Measurements from ENCODE around the gene RNU1-1. TPM values are rescaled to one million over a fixed set of nuclear protein-coding genes. Genes with fewer than 3 reads are reported as not detected.
"Not testable (repeated sequence)": the region's sequence is repeated elsewhere in the genome, so short reads cannot be mapped to it uniquely, and the experiment has no call there.

RNU1-1 gene
- total and polyA plus RNA-seq, 4 donors: under 0.01 to 16.7 (median under 0.01) TPM; not detected in 1

DNA sequence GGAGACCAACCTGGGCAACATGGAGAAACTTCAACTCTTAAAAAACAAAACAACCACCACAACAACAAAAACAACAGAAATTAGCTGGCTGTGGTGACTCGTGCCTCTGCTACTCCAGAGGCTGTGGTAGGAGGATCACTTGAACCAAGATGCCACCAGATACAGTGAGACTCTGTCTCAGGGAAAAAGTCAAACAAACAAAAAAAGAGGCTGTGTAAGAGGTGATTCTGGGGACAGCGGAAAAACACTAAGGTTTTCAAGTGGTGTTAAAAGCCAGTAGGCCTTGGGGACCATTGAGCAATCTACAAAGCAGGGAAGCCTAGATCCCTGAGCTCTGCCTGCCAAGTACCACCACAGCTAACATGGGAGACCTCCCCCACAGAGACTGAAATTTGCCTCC, 8.2 kb downstream of the RNU1-1 start:
- H3K27ac ChIP-seq (ENCODE audit: low read depth in 1 of 2, low read length in 2 of 2); H3K9ac ChIP-seq (ENCODE audit: low read depth in 1 of 2, low read length in 2 of 2); DNase-seq (ENCODE audit: low spot score); H3K36me3 ChIP-seq (ENCODE audit: control insufficient read depth in 4 of 4, insufficient read depth in 3 of 4, low read depth in 1 of 4, low read length in 3 of 4); H3K4me1 ChIP-seq (ENCODE audit: control insufficient read depth in 4 of 4, insufficient read depth in 4 of 4, low read length in 3 of 4); H3K4me3 ChIP-seq (ENCODE audit: low read depth in 1 of 3, low read length in 3 of 3); H3K9me3 ChIP-seq (ENCODE audit: control insufficient read depth in 4 of 4, low read length in 3 of 4); H3K27me3 ChIP-seq (ENCODE audit: control insufficient read depth in 4 of 4, insufficient read depth in 4 of 4, low read length in 3 of 4): not testable (repeated sequence)
- WGBS: 98% methylated on average over 2 of the region's 2 CpGs

DNA sequence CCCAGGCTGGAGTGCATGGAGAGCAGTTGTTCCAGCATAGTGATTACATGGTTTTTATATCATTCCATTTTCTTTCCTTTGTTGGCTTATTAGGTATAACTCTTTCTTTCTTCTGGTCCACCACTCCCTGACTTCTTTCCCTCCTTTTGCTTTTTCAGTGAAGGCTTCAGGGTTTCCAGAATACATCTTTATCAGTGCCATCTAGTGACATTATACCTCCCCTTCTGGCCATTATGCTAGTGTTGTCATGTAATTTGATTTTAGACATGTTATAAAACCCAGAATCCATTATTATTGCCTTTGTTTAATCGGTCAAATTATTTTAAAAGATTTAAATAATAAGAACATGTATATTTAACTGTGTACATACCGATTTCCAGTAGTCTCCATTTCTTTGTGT, 10.6 kb downstream of the RNU1-1 start:
- no peak overlapping the region for H3K4me3 ChIP-seq (ENCODE audit: low read depth in 1 of 3, low read length in 3 of 3)
- WGBS: 81% methylated on average over 2 of the region's 2 CpGs
- no peak overlapping the region for H3K27ac ChIP-seq (ENCODE audit: low read depth in 1 of 2, low read length in 2 of 2)
- H3K9me3 ChIP-seq (ENCODE audit: control insufficient read depth in 4 of 4, low read length in 3 of 4): no peaks in the 10 kb centered on the region
- no peak for DNase-seq (ENCODE audit: low spot score)
- H3K4me1 ChIP-seq (ENCODE audit: control insufficient read depth in 4 of 4, insufficient read depth in 4 of 4, low read length in 3 of 4): peaks cover 0 to 9% (median 6%) of the 10 kb centered on the region in 4 donors
- no peak overlapping the region for H3K9ac ChIP-seq (ENCODE audit: low read depth in 1 of 2, low read length in 2 of 2)
- TF ChIP-seq HNF4G (IDR thresholded peaks at IDR 0.05) (no peak), EGR1 (IDR thresholded peaks at IDR 0.05; ENCODE audit: low read depth in 2 of 2) (no peak), SP1 (IDR thresholded peaks at IDR 0.05) (no peak), RAD21 (IDR thresholded peaks at IDR 0.05) (no peak), YY1 (IDR thresholded peaks at IDR 0.05) (no peak), HNF4A (conservative IDR thresholded peaks at IDR 0.05) (no peak), RXRA (IDR thresholded peaks at IDR 0.05) (no peak), FOXA2 (IDR thresholded peaks at IDR 0.05) (no peak), FOXA1 (IDR thresholded peaks at IDR 0.05) (no peak)
- TF ChIP-seq, protein P1, sequence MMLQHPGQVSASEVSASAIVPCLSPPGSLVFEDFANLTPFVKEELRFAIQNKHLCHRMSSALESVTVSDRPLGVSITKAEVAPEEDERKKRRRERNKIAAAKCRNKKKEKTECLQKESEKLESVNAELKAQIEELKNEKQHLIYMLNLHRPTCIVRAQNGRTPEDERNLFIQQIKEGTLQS (IDR thresholded peaks at IDR 0.05): no peak
- TF ChIP-seq, protein P2, sequence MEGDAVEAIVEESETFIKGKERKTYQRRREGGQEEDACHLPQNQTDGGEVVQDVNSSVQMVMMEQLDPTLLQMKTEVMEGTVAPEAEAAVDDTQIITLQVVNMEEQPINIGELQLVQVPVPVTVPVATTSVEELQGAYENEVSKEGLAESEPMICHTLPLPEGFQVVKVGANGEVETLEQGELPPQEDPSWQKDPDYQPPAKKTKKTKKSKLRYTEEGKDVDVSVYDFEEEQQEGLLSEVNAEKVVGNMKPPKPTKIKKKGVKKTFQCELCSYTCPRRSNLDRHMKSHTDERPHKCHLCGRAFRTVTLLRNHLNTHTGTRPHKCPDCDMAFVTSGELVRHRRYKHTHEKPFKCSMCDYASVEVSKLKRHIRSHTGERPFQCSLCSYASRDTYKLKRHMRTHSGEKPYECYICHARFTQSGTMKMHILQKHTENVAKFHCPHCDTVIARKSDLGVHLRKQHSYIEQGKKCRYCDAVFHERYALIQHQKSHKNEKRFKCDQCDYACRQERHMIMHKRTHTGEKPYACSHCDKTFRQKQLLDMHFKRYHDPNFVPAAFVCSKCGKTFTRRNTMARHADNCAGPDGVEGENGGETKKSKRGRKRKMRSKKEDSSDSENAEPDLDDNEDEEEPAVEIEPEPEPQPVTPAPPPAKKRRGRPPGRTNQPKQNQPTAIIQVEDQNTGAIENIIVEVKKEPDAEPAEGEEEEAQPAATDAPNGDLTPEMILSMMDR (IDR thresholded peaks at IDR 0.05; ENCODE audit: low read depth, low read length, missing input control): no peak
- TF ChIP-seq, protein P3, sequence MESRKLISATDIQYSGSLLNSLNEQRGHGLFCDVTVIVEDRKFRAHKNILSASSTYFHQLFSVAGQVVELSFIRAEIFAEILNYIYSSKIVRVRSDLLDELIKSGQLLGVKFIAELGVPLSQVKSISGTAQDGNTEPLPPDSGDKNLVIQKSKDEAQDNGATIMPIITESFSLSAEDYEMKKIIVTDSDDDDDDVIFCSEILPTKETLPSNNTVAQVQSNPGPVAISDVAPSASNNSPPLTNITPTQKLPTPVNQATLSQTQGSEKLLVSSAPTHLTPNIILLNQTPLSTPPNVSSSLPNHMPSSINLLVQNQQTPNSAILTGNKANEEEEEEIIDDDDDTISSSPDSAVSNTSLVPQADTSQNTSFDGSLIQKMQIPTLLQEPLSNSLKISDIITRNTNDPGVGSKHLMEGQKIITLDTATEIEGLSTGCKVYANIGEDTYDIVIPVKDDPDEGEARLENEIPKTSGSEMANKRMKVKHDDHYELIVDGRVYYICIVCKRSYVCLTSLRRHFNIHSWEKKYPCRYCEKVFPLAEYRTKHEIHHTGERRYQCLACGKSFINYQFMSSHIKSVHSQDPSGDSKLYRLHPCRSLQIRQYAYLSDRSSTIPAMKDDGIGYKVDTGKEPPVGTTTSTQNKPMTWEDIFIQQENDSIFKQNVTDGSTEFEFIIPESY (IDR thresholded peaks at IDR 0.05): no peak
- TF ChIP-seq, protein P4, sequence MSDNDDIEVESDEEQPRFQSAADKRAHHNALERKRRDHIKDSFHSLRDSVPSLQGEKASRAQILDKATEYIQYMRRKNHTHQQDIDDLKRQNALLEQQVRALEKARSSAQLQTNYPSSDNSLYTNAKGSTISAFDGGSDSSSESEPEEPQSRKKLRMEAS (IDR thresholded peaks at IDR 0.05): no peak
- H3K36me3 ChIP-seq (ENCODE audit: control insufficient read depth in 4 of 4, insufficient read depth in 3 of 4, low read depth in 1 of 4, low read length in 3 of 4): no peaks in the 10 kb centered on the region
- no peaks in the 10 kb centered on the region for H3K27me3 ChIP-seq (ENCODE audit: control insufficient read depth in 4 of 4, insufficient read depth in 4 of 4, low read length in 3 of 4)

DNA sequence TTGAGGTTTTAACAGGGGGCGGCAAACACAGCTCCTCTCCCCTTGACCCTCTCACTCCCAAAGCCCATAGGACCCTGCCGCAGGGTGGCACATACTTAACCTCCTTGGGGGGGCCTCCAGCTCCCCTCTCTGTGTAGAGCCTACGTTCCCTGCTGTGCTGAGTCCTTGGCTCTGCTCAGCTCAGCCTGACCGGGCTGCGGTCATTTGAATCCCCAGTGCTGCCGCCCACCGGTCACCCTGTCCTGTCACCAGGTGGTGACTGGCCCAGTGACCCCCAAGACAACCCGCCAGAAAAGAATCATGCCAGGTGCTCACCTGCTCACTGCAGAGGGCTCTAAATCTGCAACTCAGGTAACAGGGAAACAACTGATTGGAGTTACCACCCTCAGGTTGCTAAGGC, 12.6 kb downstream of the RNU1-1 start:
- H3K36me3 ChIP-seq (ENCODE audit: control insufficient read depth in 4 of 4, insufficient read depth in 3 of 4, low read depth in 1 of 4, low read length in 3 of 4); H3K9me3 ChIP-seq (ENCODE audit: control insufficient read depth in 4 of 4, low read length in 3 of 4); H3K27me3 ChIP-seq (ENCODE audit: control insufficient read depth in 4 of 4, insufficient read depth in 4 of 4, low read length in 3 of 4); H3K27ac ChIP-seq (ENCODE audit: low read depth in 1 of 2, low read length in 2 of 2); H3K9ac ChIP-seq (ENCODE audit: low read depth in 1 of 2, low read length in 2 of 2); DNase-seq (ENCODE audit: low spot score); H3K4me3 ChIP-seq (ENCODE audit: low read depth in 1 of 3, low read length in 3 of 3): not testable (repeated sequence)
- 80% methylated on average over 8 of the region's 8 CpGs for WGBS
- peaks cover 0 to 11% (median 8%) of the 10 kb centered on the region in 4 donors for H3K4me1 ChIP-seq (ENCODE audit: control insufficient read depth in 4 of 4, insufficient read depth in 4 of 4, low read length in 3 of 4)

DNA sequence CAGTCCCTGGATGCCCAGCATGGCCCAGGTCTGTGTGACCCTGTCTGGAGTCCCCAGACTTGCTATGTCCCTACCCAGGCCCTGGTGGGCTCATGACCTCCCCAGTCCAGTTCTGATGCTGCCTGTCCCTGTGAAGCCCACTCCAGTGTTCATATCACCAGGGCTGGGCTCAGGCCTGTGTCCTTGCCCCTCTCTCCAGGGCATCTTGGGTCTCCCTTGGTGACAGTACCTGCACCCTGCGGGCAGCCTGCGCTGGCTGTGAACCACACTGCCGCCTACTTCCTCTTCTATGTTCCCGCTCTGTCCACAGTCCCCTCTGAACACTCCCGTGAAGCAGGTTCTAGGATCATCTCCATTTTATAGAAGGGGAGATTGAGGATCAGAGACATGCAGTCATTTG, 13.1 kb downstream of the RNU1-1 start:
- H3K27me3 ChIP-seq (ENCODE audit: control insufficient read depth in 4 of 4, insufficient read depth in 4 of 4, low read length in 3 of 4); H3K9me3 ChIP-seq (ENCODE audit: control insufficient read depth in 4 of 4, low read length in 3 of 4); H3K27ac ChIP-seq (ENCODE audit: low read depth in 1 of 2, low read length in 2 of 2); H3K36me3 ChIP-seq (ENCODE audit: control insufficient read depth in 4 of 4, insufficient read depth in 3 of 4, low read depth in 1 of 4, low read length in 3 of 4); H3K9ac ChIP-seq (ENCODE audit: low read depth in 1 of 2, low read length in 2 of 2); DNase-seq (ENCODE audit: low spot score); H3K4me3 ChIP-seq (ENCODE audit: low read depth in 1 of 3, low read length in 3 of 3): not testable (repeated sequence)
- WGBS: 93% methylated on average over 5 of the region's 5 CpGs
- H3K4me1 ChIP-seq (ENCODE audit: control insufficient read depth in 4 of 4, insufficient read depth in 4 of 4, low read length in 3 of 4): peaks cover 0 to 11% (median 8%) of the 10 kb centered on the region in 4 donors

DNA sequence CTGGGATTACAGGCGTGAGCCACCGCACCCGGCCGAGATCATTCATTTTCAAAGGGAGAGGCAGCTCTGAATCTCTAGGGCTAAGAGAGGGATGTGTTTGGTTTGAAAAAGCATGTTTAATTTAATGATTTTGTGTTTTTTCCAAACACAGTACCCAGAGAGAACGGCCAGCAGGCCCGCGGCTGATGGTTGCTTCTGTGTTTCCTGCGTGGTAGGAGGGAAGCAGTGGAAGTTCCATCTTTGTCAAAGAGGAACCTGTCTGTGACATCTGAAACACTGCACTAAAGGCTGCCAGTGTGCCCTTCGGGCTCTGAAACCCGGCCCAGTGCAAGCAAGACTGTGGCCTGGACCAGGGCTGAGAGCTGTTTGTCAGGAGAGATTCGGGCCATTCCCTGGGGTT, 13.6 kb downstream of the RNU1-1 start:
- peaks cover 0 to 11% (median 8%) of the 10 kb centered on the region in 4 donors for H3K4me1 ChIP-seq (ENCODE audit: control insufficient read depth in 4 of 4, insufficient read depth in 4 of 4, low read length in 3 of 4)
- H3K27ac ChIP-seq (ENCODE audit: low read depth in 1 of 2, low read length in 2 of 2); H3K9me3 ChIP-seq (ENCODE audit: control insufficient read depth in 4 of 4, low read length in 3 of 4); DNase-seq (ENCODE audit: low spot score); H3K4me3 ChIP-seq (ENCODE audit: low read depth in 1 of 3, low read length in 3 of 3); H3K9ac ChIP-seq (ENCODE audit: low read depth in 1 of 2, low read length in 2 of 2); H3K27me3 ChIP-seq (ENCODE audit: control insufficient read depth in 4 of 4, insufficient read depth in 4 of 4, low read length in 3 of 4); H3K36me3 ChIP-seq (ENCODE audit: control insufficient read depth in 4 of 4, insufficient read depth in 3 of 4, low read depth in 1 of 4, low read length in 3 of 4): not testable (repeated sequence)
- 86% methylated on average over 11 of the region's 11 CpGs for WGBS

Data from liver (tissue), 9 donors.